ENCODE measurements around the gene SLC38A3. TPM values are rescaled to one million over a fixed set of nuclear protein-coding genes. Genes with fewer than 3 reads are reported as not detected.
"Not testable (repeated sequence)": the region's sequence is repeated elsewhere in the genome, so short reads cannot be mapped to it uniquely, and the experiment has no call there.

SLC38A3 gene
- total and polyA plus RNA-seq, 2 of the 8 experiments (the other 6 are each of a cell fraction or from before 2014, with no cell fraction given): 1.2 to 3.7 TPM

GRCh38 chr3:50262200-50262599 lies 57.1 kb downstream of the SLC38A3 start:
- H3K56ac ChIP-seq (replicated peaks; ENCODE audit: insufficient read length, low read depth, low read length); FAIRE-seq; H3K18ac ChIP-seq (ENCODE audit: extremely low read depth, low read length); H4K5ac ChIP-seq (ENCODE audit: insufficient read length, low read depth, low read length); DNase-seq (ENCODE audit: low read depth in 1 of 2, low spot score in 2 of 2); H2BK120ac ChIP-seq (replicated peaks; ENCODE audit: low read depth, low read length); H3K23ac ChIP-seq (ENCODE audit: insufficient read length); H3K27ac ChIP-seq (ENCODE audit: low read depth, low read length); H3K14ac ChIP-seq (ENCODE audit: insufficient read length); H3K9me3 ChIP-seq (ENCODE audit: insufficient read depth in 2 of 2, low read depth in 1 of 2, low read length in 1 of 2); H3K23me2 ChIP-seq (ENCODE audit: low read depth, low read length); H2BK15ac ChIP-seq (ENCODE audit: low read length); H4K8ac ChIP-seq (ENCODE audit: extremely low read depth, insufficient read depth, low read length); H2BK5ac ChIP-seq (ENCODE audit: low read depth, low read length); H3K4me3 ChIP-seq (ENCODE audit: extremely low read depth in 1 of 4, insufficient read depth in 2 of 4, low read depth in 3 of 4, low read length in 4 of 4); H3K79me1 ChIP-seq (ENCODE audit: low read depth, low read length); H3K4me2 ChIP-seq (ENCODE audit: insufficient read depth in 1 of 2, low read depth in 2 of 2, low read length in 2 of 2); H3K79me2 ChIP-seq (ENCODE audit: control insufficient read depth in 1 of 2, insufficient read depth in 2 of 2, low read length in 2 of 2); H3K27me3 ChIP-seq (replicated peaks in 1 of 4; ENCODE audit: control insufficient read depth in 3 of 4, extremely low read depth in 1 of 4, insufficient read depth in 3 of 4, low read length in 3 of 4); H3K4ac ChIP-seq (replicated peaks; ENCODE audit: insufficient read length, low read depth, low read length); H2AFZ ChIP-seq (ENCODE audit: low read length); H4K20me1 ChIP-seq (replicated peaks in 1 of 2; ENCODE audit: control insufficient read depth in 1 of 2, insufficient read depth in 2 of 2, low read length in 2 of 2); H3K9ac ChIP-seq (replicated peaks in 1 of 4; ENCODE audit: extremely low read depth in 1 of 4, low read depth in 3 of 4, low read length in 3 of 4): not testable (repeated sequence)
- Histone ChIP-seq H3K4me1 (replicated peaks in 1 of 4; ENCODE audit: control insufficient read depth in 3 of 4, insufficient read depth in 4 of 4, low read length in 3 of 4) (peaks cover 0 to 43% (median 33%) of the 10 kb centered on the region in 4 experiments; a peak in 6 of 7 replicates), H2AK5ac (ENCODE audit: low read depth, low read length) (peak overlapping the region; percentile 79; the same call in 1 of the 2 replicates), H2BK20ac (ENCODE audit: low read length) (0 out of 2 replicates have a peak overlapping the region, but pooled peaks have one; percentile 83), H4K91ac (replicated peaks; ENCODE audit: insufficient read length, low read length) (peak overlapping the region; percentile 20), H3K36me3 (ENCODE audit: control insufficient read depth in 2 of 4, insufficient read depth in 4 of 4, low read length in 3 of 4) (peaks cover 3 to 11% (median 7%) of the 10 kb centered on the region in 4 experiments; a peak in 6 of 8 replicates), H2BK12ac (ENCODE audit: low read depth, low read length) (0 out of 2 replicates have a peak overlapping the region, but pooled peaks have one; percentile 22)
- ChIA-PET CTCF (ENCODE audit: partially characterized antibody) (interaction anchor here (0.8 to 53.5 kb wide), 6 partner anchors 7 to 69 kb away, joined by 3 to 2149 read pairs (median 138); partner anchors contain the start of genes GNAI2, GNAT1, HYAL2 and LSMEM2), POLR2A (ENCODE audit: partially characterized antibody) (interaction anchor here (1.4 to 4.3 kb wide), 3 partner anchors 13 to 37 kb away, joined by 3 to 22 read pairs (median 3); partner anchors contain the start of genes HYAL3 and NAA80)
- WGBS, 2 experiments (ENCODE audit: extremely low coverage in 1 of 2, insufficient coverage in 1 of 2, insufficient read length in 1 of 2, insufficient replicate concordance in 2 of 2, low coverage in 1 of 2, low lambda C conversion rate in 2 of 2, missing lambda C conversion rate in 1 of 2): 97% methylated on average over 4 of the region's 4 CpGs; no CpG with 5 or more reads in 1 of the 2 experiments

Measured in H1 (cell line).